OCI-LY1 (cell line): ENCODE results near the gene TMEM95.

ENCODE experiments used
- H2AFZ ChIP-seq: fragments of 200-600 bp; sonication (generic), shearing (Covaris generic); 2 replicates; pipeline ENCODE4 v1.6.0; 2014; ENCODE audit warnings: antibody characterized with exemption, mild to moderate bottlenecking, low read length
- H3F3A ChIP-seq: fragments of 200-600 bp; sonication (generic), shearing (Covaris generic); 2 replicates; pipeline ENCODE4 v1.6.0; 2014; ENCODE audit warnings: mild to moderate bottlenecking, antibody characterized with exemption, low read length, moderate library complexity; ENCODE audit not compliant: insufficient read depth
- H3K27ac ChIP-seq: fragments of 200-600 bp; sonication (generic); 2 replicates; pipeline ENCODE4 v1.5.1; 2014; ENCODE audit warnings: low read length, mixed run types, mild to moderate bottlenecking, low read depth; ENCODE audit not compliant: poor library complexity, severe bottlenecking
- H3K27me3 ChIP-seq: fragments of 200-600 bp; sonication (generic); 2 replicates; pipeline ENCODE4 v1.6.0; 2014; ENCODE audit warnings: antibody characterized with exemption, mild to moderate bottlenecking, low read length, moderate library complexity; ENCODE audit not compliant: insufficient read depth
- H3K36me3 ChIP-seq: fragments of 200-600 bp; sonication (generic); 2 replicates; pipeline ENCODE4 v1.6.1; 2014; ENCODE audit warnings: mild to moderate bottlenecking, antibody characterized with exemption, low read length, moderate library complexity, mixed read lengths; ENCODE audit not compliant: insufficient read depth
- H3K4me1 ChIP-seq: fragments of 200-600 bp; sonication (generic); 2 replicates; pipeline ENCODE4 v1.5.1; 2014; ENCODE audit warnings: mild to moderate bottlenecking, low read length, moderate library complexity; ENCODE audit not compliant: insufficient read depth, severe bottlenecking
- H3K4me2 ChIP-seq: fragments of 200-600 bp; sonication (generic), shearing (Covaris generic); 2 replicates; pipeline ENCODE4 v1.6.1; 2014; ENCODE audit warnings: low read length
- H3K4me3 ChIP-seq: fragments of 200-600 bp; sonication (generic); 2 replicates; pipeline ENCODE4 v1.5.1; 2014; ENCODE audit warnings: low read length, low read depth, mild to moderate bottlenecking, mixed read lengths; ENCODE audit not compliant: poor library complexity, severe bottlenecking
- H3K79me2 ChIP-seq: fragments of 200-600 bp; shearing (Covaris generic); 2 replicates; pipeline ENCODE4 v1.6.1; 2016; ENCODE audit warnings: mixed run types, low read length, mixed read lengths; ENCODE audit not compliant: insufficient read depth
- H3K9ac ChIP-seq: fragments of 200-600 bp; sonication (generic), shearing (Covaris generic); 2 replicates; pipeline ENCODE4 v1.6.1; 2014; ENCODE audit warnings: mild to moderate bottlenecking, low read length, mixed read lengths
- H3K9me2 ChIP-seq: fragments of 200-600 bp; sonication (generic), shearing (Covaris generic); 2 replicates; pipeline ENCODE4 v1.6.1; 2014; ENCODE audit warnings: low read depth, mild to moderate bottlenecking, low read length, mixed read lengths
- H3K9me3 ChIP-seq: fragments of 200-600 bp; shearing (Covaris generic); 2 replicates; pipeline ENCODE4 v1.6.1; 2014; ENCODE audit warnings: low read length, mixed read lengths
- H4K20me1 ChIP-seq: fragments of 200-600 bp; sonication (generic), shearing (Covaris generic); 2 replicates; pipeline ENCODE4 v1.6.0; 2016; ENCODE audit warnings: mild to moderate bottlenecking, low read length; ENCODE audit not compliant: insufficient read depth
- CTCF ChIP-seq: fragments of 200-600 bp; sonication (generic), shearing (Covaris generic); IDR thresholded peaks from 2 replicates; pipeline ENCODE4 v1.5.1; 2017; ENCODE audit warnings: mild to moderate bottlenecking, antibody characterized with exemption, low read length, moderate library complexity, mixed read lengths
- EZH2 ChIP-seq: fragments of 200-600 bp; sonication (generic), shearing (Covaris generic); IDR thresholded peaks from 2 replicates; pipeline ENCODE4 v1.8.0; 2017; ENCODE audit warnings: borderline replicate concordance, mixed run types, mild to moderate bottlenecking, antibody characterized with exemption, low read length, moderate library complexity, mixed read lengths

TMEM95 gene

GRCh38 chr17:7312432-7313087, 42.4 kb upstream of the TMEM95 start:
- H3K4me3 ChIP-seq, result no peak overlapping the region
- H3K9me2 ChIP-seq, result no peaks in the 10 kb centered on the region
- H3K4me1 ChIP-seq, result peaks cover 57% of the 10 kb centered on the region
- 0 out of 2 replicates have a peak overlapping the region, but pooled peaks have one; percentile 97 for H3K4me2 ChIP-seq
- H3K9me3 ChIP-seq, result no peaks in the 10 kb centered on the region
- peaks cover 28% of the 10 kb centered on the region for H3K79me2 ChIP-seq
- TF ChIP-seq EZH2 (no peak), CTCF (no peak)
- peak overlapping the region; percentile 42 for H3K27ac ChIP-seq
- no peak overlapping the region; the same call in 1 of the 2 replicates for H3K9ac ChIP-seq
- H3K27me3 ChIP-seq, result no peaks in the 10 kb centered on the region
- peaks cover 81% of the 10 kb centered on the region for H3K36me3 ChIP-seq
- H2AFZ ChIP-seq, result no peak overlapping the region
- H4K20me1 ChIP-seq, result peaks cover 4% of the 10 kb centered on the region; the same call in 1 of the 2 replicates
- H3F3A ChIP-seq, result peaks cover 23% of the 10 kb centered on the region

DNA sequence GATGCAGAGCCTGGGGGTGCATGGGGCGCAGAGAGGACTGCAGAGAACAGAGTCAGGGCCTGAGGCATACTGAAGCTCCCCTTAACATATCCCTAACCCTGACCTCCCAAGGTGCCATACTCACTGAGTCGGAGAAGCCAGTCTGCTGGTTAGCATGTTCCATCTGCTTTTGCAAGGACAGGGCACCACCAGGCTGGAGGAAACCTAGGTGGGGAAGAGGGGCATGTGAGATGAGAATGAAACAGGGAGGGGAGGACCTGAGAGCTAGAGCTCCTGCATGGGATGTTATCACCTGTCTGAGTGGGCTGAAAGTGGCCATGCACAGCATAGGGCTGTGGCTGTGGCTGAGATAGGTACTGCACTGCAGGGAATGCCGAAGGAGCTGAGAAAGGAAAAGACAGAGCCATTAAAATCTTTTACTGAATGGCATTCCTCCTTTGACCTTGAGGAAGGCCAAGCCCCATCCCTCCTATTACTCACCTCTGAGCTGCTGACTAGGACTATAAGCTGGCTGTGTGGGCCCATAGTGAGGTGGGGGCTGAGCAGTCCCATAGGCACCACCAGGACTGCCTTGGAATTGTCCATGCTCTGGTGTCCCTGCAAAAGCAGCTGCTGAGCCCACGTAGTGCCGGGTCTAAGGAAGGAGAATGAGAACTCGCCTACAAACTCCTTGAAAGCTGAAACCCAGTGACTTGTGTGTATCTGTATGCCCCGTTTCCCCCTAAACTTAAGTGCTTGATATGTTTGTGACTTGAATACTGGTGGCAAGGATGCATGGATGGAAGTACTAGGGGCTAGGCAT, 41.7 kb upstream of the TMEM95 start:
- Histone ChIP-seq H3K4me3 (peak overlapping the region; percentile 99), H3K36me3 (peaks cover 81% of the 10 kb centered on the region), H3K79me2 (peaks cover 25% of the 10 kb centered on the region), H3K4me1 (peaks cover 57% of the 10 kb centered on the region), H4K20me1 (peaks cover 4% of the 10 kb centered on the region; the same call in 1 of the 2 replicates), H3K27ac (peak overlapping the region; percentile 42), H3F3A (peaks cover 23% of the 10 kb centered on the region), H3K4me2 (peak overlapping the region; percentile 97; the same call in 1 of the 2 replicates), H3K27me3 (no peaks in the 10 kb centered on the region), H3K9me2 (no peaks in the 10 kb centered on the region), H3K9me3 (no peaks in the 10 kb centered on the region), H3K9ac (peak overlapping the region; percentile 5; the same call in 1 of the 2 replicates), H2AFZ (no peak overlapping the region)
- peak; percentile 4; the same call in 1 of the 2 replicates for TF ChIP-seq CTCF
- no peak for TF ChIP-seq EZH2

GRCh38 chr17:7313890-7314718, 40.9 kb upstream of the TMEM95 start:
- peak overlapping the region; percentile 99 for H3K4me3 ChIP-seq
- no peaks in the 10 kb centered on the region for H3K27me3 ChIP-seq
- H2AFZ ChIP-seq, result no peak overlapping the region
- peaks cover 4% of the 10 kb centered on the region; the same call in 1 of the 2 replicates for H4K20me1 ChIP-seq
- H3K79me2 ChIP-seq, result peaks cover 17% of the 10 kb centered on the region
- peak overlapping the region; percentile 97 for H3K4me2 ChIP-seq
- no peaks in the 10 kb centered on the region for H3K9me2 ChIP-seq
- peaks cover 53% of the 10 kb centered on the region for H3K4me1 ChIP-seq
- H3K36me3 ChIP-seq, result peaks cover 82% of the 10 kb centered on the region
- TF ChIP-seq CTCF (no peak), EZH2 (no peak)
- no peaks in the 10 kb centered on the region for H3K9me3 ChIP-seq
- peaks cover 23% of the 10 kb centered on the region for H3F3A ChIP-seq
- H3K27ac ChIP-seq, result peak overlapping the region; percentile 42
- H3K9ac ChIP-seq, result peak overlapping the region; percentile 98
